DOHH2 (cell line): Measurements from ENCODE around the gene ARL16.

Experiments used
- CTCF ChIP-seq: fragments of 200-600 bp; sonication (generic); IDR thresholded peaks from one replicate; pipeline ENCODE4 v1.5.1; 2014; ENCODE audit warnings: antibody characterized with exemption, mild to moderate bottlenecking, low read depth, low read length; ENCODE audit not compliant: poor library complexity, severe bottlenecking
- EZH2phosphoT487 ChIP-seq: fragments of 200-600 bp; sonication (generic); IDR thresholded peaks from 2 replicates; pipeline ENCODE4 v1.6.1; 2017; ENCODE audit warnings: borderline replicate concordance, mild to moderate bottlenecking, antibody characterized with exemption, low read length, moderate library complexity, mixed read lengths

- TF ChIP-seq CTCF (no peak), EZH2phosphoT487 (no peak)
These were observed 42.4 kb upstream of the ARL16 start for GRCh38 chr17:81726004-81726403.
